GM23338 (cell line): ENCODE data around the gene AGA. TPM values are rescaled to one million over a fixed set of nuclear protein-coding genes. Genes with fewer than 3 reads are reported as not detected.

ENCODE experiments used
- ATAC-seq: fragments of 200-7000 bp; cut with Tn5 transposase; 3 replicates; pipeline ENCODE4 v1.9.1; 2020
- DNase-seq: peaks from one replicate; pipeline ENCODE4 v3.0.0-alpha.2; 2015; ENCODE audit warnings: low spot score
- H2AFZ ChIP-seq: fragments of 200-600 bp; sonication (generic); 2 replicates; pipeline ENCODE4 v1.8.0; 2016; ENCODE audit warnings: antibody characterized with exemption, mild to moderate bottlenecking, moderate library complexity
- H3F3A ChIP-seq: fragments of 200-600 bp; sonication (generic); replicated peaks from 2 replicates; pipeline ENCODE4 v1.8.0; 2017; ENCODE audit warnings: antibody characterized with exemption, mixed run types, low read depth
- H3K27ac ChIP-seq: fragments of 200-600 bp; sonication (generic); 2 replicates; pipeline ENCODE4 v1.6.1; 2016; ENCODE audit warnings: low read depth
- H3K27me3 ChIP-seq: fragments of 200-600 bp; sonication (generic); 2 replicates; pipeline ENCODE4 v1.8.0; 2016; ENCODE audit warnings: mild to moderate bottlenecking, mixed run types, moderate library complexity; ENCODE audit not compliant: insufficient read depth
- H3K36me3 ChIP-seq: fragments of 200-600 bp; sonication (generic); 2 replicates; pipeline ENCODE4 v1.8.0; 2016; ENCODE audit warnings: mild to moderate bottlenecking; ENCODE audit not compliant: insufficient read depth
- H3K4me1 ChIP-seq: fragments of 200-600 bp; sonication (generic); 2 replicates; pipeline ENCODE4 v1.8.0; 2016; ENCODE audit warnings: mild to moderate bottlenecking, moderate library complexity; ENCODE audit not compliant: insufficient read depth
- H3K4me2 ChIP-seq: fragments of 200-600 bp; sonication (generic); 2 replicates; pipeline ENCODE4 v1.7.1; 2017; ENCODE audit warnings: mixed run types
- H3K4me3 ChIP-seq: fragments of 200-600 bp; sonication (generic); 2 replicates; pipeline ENCODE4 v1.6.1; 2016; ENCODE audit warnings: mixed run types
- H3K79me2 ChIP-seq: fragments of 200-600 bp; sonication (generic); replicated peaks from 2 replicates; pipeline ENCODE4 v1.8.0; 2017; ENCODE audit warnings: mild to moderate bottlenecking; ENCODE audit not compliant: insufficient read depth
- H3K9me2 ChIP-seq: fragments of 200-600 bp; sonication (generic); 2 replicates; pipeline ENCODE4 v1.8.0; 2017; ENCODE audit not compliant: insufficient read depth
- H4K20me1 ChIP-seq: fragments of 200-600 bp; sonication (generic); replicated peaks from 2 replicates; pipeline ENCODE4 v1.8.0; 2017; ENCODE audit warnings: mild to moderate bottlenecking; ENCODE audit not compliant: insufficient read depth
- H3K27ac Mint-ChIP-seq: 2 replicates; pipeline ENCODE4 v1.8.0; 2020; ENCODE audit warnings: inconsistent platforms, mild to moderate bottlenecking, moderate library complexity, mixed read lengths
- H3K27me3 Mint-ChIP-seq: 3 replicates; pipeline ENCODE4 v1.8.0; 2022; ENCODE audit warnings: low read depth, mild to moderate bottlenecking, moderate library complexity, mixed read lengths, inconsistent platforms; ENCODE audit not compliant: insufficient read depth, poor library complexity
- H3K36me3 Mint-ChIP-seq: 3 replicates; pipeline ENCODE4 v1.8.0; 2021; ENCODE audit warnings: low read depth, mild to moderate bottlenecking, inconsistent platforms, moderate library complexity, mixed read lengths
- H3K4me1 Mint-ChIP-seq: 3 replicates; pipeline ENCODE4 v1.8.0; 2020; ENCODE audit warnings: mild to moderate bottlenecking, inconsistent platforms, mixed read lengths
- H3K4me3 Mint-ChIP-seq: 3 replicates; pipeline ENCODE4 v1.8.0; 2021; ENCODE audit warnings: moderate library complexity, mild to moderate bottlenecking, inconsistent platforms, mixed read lengths
- H3K9me3 Mint-ChIP-seq: 3 replicates; pipeline ENCODE4 v1.8.0; 2020; ENCODE audit warnings: moderate library complexity, mild to moderate bottlenecking, inconsistent platforms, mixed read lengths
- CREB1 ChIP-seq: fragments of 250-450 bp; sonication (Bioruptor Pico); IDR thresholded peaks from 2 replicates; pipeline ENCODE4 v1.5.0; 2020; ENCODE audit warnings: low read depth, mild to moderate bottlenecking, moderate library complexity
- EZH2 ChIP-seq: fragments of 200-600 bp; sonication (generic); IDR thresholded peaks from one replicate; pipeline ENCODE4 v1.8.0; 2017; ENCODE audit warnings: antibody characterized with exemption, mild to moderate bottlenecking, low read depth; ENCODE audit not compliant: unreplicated experiment
- EZH2phosphoT487 ChIP-seq: fragments of 200-600 bp; sonication (generic); IDR thresholded peaks from one replicate; pipeline ENCODE4 v1.8.1; 2018; ENCODE audit warnings: antibody characterized with exemption; ENCODE audit not compliant: unreplicated experiment
- NANOG ChIP-seq: IDR thresholded peaks from 2 replicates; pipeline ENCODE4 v1.6.1; 2016; ENCODE audit warnings: antibody characterized with exemption, borderline replicate concordance
- STAT1 ChIP-seq: IDR thresholded peaks from one replicate; pipeline ENCODE4 v1.6.1; 2016; ENCODE audit warnings: antibody characterized with exemption; ENCODE audit not compliant: unreplicated experiment
- ZNF331 ChIP-seq: fragments of 250-450 bp; sonication (Bioruptor Pico); IDR thresholded peaks from 2 replicates; pipeline ENCODE4 v1.5.0; 2020; ENCODE audit warnings: low read depth, mild to moderate bottlenecking, moderate library complexity
- polyA plus RNA-seq: library from polyadenylated mRNA; unstranded; fragments of >200 nt; fragmentation: Nextera tagmentation; extraction: Ambion mirVana; gene quantifications from 2 replicates; pipeline ENCODE4 v1.2.1, GENCODE V29; 2016
- total RNA-seq: library from RNA; depleted of rRNA; stranded (reverse); fragments of >200 nt; shearing (Covaris generic); gene quantifications from 2 replicates; pipeline ENCODE4 v1.2.3, GENCODE V29; 2014
- TF ChIP-seq, protein P1 (sequence below): IDR thresholded peaks from 2 replicates; pipeline ENCODE4 v1.6.1; 2016; ENCODE audit warnings: antibody characterized with exemption
- TF ChIP-seq, protein P2 (sequence below): IDR thresholded peaks from one replicate; pipeline ENCODE4 v1.6.1; 2018; ENCODE audit warnings: antibody characterized with exemption; ENCODE audit not compliant: unreplicated experiment
- TF ChIP-seq, protein P3 (sequence below): fragments of 250-450 bp; sonication (Bioruptor Pico); IDR thresholded peaks from 2 replicates; pipeline ENCODE4 v1.5.0; 2020; ENCODE audit warnings: mild to moderate bottlenecking, moderate library complexity

Gene AGA
- total and polyA plus RNA-seq, 2 experiments from 2014 or later = 5.5 to 12.8 TPM

DNA sequence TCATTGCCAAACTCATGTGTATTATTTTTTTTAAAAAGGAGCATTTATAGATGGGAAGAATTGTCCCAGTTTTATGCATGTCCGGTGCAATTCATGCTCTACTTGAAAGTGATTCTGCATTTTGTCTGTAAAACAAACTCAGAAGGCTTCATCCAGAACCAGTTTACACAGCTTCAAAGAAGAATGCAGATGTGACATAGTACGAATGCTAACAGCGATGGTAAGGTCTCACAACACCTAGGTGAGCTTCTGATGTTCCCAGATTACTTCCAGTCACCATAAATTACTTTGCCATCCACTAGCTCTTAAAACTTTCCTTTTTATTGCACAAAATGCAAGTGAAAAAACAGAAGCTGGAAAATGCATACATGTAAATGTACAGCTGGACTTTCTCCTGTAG, 41.5 kb upstream of the AGA start:
- H3K27ac Mint-ChIP-seq = no peak overlapping the region
- TF ChIP-seq ZNF331 (CRISPR knock-in tag) = no peak
- TF ChIP-seq NANOG = no peak
- TF ChIP-seq, protein P1, sequence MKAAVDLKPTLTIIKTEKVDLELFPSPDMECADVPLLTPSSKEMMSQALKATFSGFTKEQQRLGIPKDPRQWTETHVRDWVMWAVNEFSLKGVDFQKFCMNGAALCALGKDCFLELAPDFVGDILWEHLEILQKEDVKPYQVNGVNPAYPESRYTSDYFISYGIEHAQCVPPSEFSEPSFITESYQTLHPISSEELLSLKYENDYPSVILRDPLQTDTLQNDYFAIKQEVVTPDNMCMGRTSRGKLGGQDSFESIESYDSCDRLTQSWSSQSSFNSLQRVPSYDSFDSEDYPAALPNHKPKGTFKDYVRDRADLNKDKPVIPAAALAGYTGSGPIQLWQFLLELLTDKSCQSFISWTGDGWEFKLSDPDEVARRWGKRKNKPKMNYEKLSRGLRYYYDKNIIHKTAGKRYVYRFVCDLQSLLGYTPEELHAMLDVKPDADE = no peak
- TF ChIP-seq CREB1 (CRISPR knock-in tag) = no peak
- TF ChIP-seq, protein P2, sequence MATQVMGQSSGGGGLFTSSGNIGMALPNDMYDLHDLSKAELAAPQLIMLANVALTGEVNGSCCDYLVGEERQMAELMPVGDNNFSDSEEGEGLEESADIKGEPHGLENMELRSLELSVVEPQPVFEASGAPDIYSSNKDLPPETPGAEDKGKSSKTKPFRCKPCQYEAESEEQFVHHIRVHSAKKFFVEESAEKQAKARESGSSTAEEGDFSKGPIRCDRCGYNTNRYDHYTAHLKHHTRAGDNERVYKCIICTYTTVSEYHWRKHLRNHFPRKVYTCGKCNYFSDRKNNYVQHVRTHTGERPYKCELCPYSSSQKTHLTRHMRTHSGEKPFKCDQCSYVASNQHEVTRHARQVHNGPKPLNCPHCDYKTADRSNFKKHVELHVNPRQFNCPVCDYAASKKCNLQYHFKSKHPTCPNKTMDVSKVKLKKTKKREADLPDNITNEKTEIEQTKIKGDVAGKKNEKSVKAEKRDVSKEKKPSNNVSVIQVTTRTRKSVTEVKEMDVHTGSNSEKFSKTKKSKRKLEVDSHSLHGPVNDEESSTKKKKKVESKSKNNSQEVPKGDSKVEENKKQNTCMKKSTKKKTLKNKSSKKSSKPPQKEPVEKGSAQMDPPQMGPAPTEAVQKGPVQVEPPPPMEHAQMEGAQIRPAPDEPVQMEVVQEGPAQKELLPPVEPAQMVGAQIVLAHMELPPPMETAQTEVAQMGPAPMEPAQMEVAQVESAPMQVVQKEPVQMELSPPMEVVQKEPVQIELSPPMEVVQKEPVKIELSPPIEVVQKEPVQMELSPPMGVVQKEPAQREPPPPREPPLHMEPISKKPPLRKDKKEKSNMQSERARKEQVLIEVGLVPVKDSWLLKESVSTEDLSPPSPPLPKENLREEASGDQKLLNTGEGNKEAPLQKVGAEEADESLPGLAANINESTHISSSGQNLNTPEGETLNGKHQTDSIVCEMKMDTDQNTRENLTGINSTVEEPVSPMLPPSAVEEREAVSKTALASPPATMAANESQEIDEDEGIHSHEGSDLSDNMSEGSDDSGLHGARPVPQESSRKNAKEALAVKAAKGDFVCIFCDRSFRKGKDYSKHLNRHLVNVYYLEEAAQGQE = no peak
- no peak for TF ChIP-seq EZH2
- TF ChIP-seq EZH2phosphoT487 = no peak
- TF ChIP-seq STAT1 = no peak

DNA sequence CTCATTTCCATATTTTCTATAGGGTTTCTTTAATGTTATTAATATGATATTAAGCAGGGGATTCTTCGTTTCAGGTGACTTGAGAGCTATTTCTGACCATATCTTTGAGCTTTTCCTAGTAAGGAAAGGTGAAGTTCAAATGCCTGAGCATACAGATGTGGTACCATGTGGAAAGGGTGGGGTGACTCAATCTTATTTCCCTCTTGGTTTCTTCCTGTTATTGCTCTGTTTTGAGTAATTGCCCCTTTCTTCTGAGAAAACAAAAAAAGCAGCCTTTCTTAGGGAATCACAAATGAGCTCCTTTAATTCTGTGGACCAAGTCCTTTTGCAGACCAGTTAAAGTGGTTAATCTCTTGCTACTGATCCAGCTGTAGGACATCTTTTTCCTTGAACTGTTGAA, 41.0 kb upstream of the AGA start:
- H3K27me3 Mint-ChIP-seq = peaks cover 4% of the 10 kb centered on the region
- Histone ChIP-seq H2AFZ (no peak overlapping the region), H3K9me2 (no peaks in the 10 kb centered on the region), H4K20me1 (no peaks in the 10 kb centered on the region), H3K36me3 (no peaks in the 10 kb centered on the region), H3K4me3 (no peak overlapping the region), H3K27ac (no peak overlapping the region), H3K4me1 (peaks cover 17% of the 10 kb centered on the region), H3K27me3 (no peaks in the 10 kb centered on the region), H3K4me2 (no peak overlapping the region), H3K79me2 (no peaks in the 10 kb centered on the region), H3F3A (no peaks in the 10 kb centered on the region)
- H3K9me3 Mint-ChIP-seq = no peaks in the 10 kb centered on the region
- no peak overlapping the region for H3K4me3 Mint-ChIP-seq
- no peak overlapping the region for H3K27ac Mint-ChIP-seq
- no peak for DNase-seq
- peaks cover 13% of the 10 kb centered on the region for H3K4me1 Mint-ChIP-seq
- no peak for ATAC-seq
- H3K36me3 Mint-ChIP-seq = no peaks in the 10 kb centered on the region
- TF ChIP-seq NANOG = no peak
- TF ChIP-seq, protein P3, sequence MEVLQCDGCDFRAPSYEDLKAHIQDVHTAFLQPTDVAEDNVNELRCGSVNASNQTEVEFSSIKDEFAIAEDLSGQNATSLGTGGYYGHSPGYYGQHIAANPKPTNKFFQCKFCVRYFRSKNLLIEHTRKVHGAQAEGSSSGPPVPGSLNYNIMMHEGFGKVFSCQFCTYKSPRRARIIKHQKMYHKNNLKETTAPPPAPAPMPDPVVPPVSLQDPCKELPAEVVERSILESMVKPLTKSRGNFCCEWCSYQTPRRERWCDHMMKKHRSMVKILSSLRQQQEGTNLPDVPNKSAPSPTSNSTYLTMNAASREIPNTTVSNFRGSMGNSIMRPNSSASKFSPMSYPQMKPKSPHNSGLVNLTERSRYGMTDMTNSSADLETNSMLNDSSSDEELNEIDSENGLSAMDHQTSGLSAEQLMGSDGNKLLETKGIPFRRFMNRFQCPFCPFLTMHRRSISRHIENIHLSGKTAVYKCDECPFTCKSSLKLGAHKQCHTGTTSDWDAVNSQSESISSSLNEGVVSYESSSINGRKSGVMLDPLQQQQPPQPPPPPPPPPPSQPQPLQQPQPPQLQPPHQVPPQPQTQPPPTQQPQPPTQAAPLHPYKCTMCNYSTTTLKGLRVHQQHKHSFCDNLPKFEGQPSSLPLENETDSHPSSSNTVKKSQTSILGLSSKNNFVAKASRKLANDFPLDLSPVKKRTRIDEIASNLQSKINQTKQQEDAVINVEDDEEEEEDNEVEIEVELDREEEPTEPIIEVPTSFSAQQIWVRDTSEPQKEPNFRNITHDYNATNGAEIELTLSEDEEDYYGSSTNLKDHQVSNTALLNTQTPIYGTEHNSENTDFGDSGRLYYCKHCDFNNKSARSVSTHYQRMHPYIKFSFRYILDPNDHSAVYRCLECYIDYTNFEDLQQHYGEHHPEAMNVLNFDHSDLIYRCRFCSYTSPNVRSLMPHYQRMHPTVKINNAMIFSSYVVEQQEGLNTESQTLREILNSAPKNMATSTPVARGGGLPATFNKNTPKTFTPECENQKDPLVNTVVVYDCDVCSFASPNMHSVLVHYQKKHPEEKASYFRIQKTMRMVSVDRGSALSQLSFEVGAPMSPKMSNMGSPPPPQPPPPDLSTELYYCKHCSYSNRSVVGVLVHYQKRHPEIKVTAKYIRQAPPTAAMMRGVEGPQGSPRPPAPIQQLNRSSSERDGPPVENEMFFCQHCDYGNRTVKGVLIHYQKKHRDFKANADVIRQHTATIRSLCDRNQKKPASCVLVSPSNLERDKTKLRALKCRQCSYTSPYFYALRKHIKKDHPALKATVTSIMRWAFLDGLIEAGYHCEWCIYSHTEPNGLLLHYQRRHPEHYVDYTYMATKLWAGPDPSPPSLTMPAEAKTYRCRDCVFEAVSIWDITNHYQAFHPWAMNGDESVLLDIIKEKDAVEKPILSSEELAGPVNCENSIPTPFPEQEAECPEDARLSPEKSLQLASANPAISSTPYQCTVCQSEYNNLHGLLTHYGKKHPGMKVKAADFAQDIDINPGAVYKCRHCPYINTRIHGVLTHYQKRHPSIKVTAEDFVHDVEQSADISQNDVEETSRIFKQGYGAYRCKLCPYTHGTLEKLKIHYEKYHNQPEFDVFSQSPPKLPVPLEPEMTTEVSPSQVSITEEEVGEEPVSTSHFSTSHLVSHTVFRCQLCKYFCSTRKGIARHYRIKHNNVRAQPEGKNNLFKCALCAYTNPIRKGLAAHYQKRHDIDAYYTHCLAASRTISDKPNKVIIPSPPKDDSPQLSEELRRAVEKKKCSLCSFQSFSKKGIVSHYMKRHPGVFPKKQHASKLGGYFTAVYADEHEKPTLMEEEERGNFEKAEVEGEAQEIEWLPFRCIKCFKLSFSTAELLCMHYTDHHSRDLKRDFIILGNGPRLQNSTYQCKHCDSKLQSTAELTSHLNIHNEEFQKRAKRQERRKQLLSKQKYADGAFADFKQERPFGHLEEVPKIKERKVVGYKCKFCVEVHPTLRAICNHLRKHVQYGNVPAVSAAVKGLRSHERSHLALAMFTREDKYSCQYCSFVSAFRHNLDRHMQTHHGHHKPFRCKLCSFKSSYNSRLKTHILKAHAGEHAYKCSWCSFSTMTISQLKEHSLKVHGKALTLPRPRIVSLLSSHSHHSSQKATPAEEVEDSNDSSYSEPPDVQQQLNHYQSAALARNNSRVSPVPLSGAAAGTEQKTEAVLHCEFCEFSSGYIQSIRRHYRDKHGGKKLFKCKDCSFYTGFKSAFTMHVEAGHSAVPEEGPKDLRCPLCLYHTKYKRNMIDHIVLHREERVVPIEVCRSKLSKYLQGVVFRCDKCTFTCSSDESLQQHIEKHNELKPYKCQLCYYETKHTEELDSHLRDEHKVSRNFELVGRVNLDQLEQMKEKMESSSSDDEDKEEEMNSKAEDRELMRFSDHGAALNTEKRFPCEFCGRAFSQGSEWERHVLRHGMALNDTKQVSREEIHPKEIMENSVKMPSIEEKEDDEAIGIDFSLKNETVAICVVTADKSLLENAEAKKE = no peak
- TF ChIP-seq, protein P1 = no peak

More for the DNA sequence above, 41.5 kb upstream of the AGA start:
- no peak overlapping the region for H3K4me3 ChIP-seq
- H3K27me3 ChIP-seq = no peaks in the 10 kb centered on the region
- H3F3A ChIP-seq = no peaks in the 10 kb centered on the region
- peaks cover 4% of the 10 kb centered on the region for H3K27me3 Mint-ChIP-seq
- ATAC-seq (no peak), DNase-seq (no peak)
- no peaks in the 10 kb centered on the region for H3K79me2 ChIP-seq
- H3K9me3 Mint-ChIP-seq = no peaks in the 10 kb centered on the region
- no peaks in the 10 kb centered on the region for H3K36me3 ChIP-seq
- H3K4me1 Mint-ChIP-seq = peaks cover 13% of the 10 kb centered on the region
- no peaks in the 10 kb centered on the region for H3K36me3 Mint-ChIP-seq
- H4K20me1 ChIP-seq = no peaks in the 10 kb centered on the region
- no peak overlapping the region for H3K4me3 Mint-ChIP-seq
- H3K27ac ChIP-seq = no peak overlapping the region
- no peak overlapping the region for H3K4me2 ChIP-seq
- H3K9me2 ChIP-seq = no peaks in the 10 kb centered on the region
- H3K4me1 ChIP-seq = peaks cover 17% of the 10 kb centered on the region
- no peak overlapping the region for H2AFZ ChIP-seq
